ENCODE measurements around the gene SHFL.

The SHFL gene

DNA sequence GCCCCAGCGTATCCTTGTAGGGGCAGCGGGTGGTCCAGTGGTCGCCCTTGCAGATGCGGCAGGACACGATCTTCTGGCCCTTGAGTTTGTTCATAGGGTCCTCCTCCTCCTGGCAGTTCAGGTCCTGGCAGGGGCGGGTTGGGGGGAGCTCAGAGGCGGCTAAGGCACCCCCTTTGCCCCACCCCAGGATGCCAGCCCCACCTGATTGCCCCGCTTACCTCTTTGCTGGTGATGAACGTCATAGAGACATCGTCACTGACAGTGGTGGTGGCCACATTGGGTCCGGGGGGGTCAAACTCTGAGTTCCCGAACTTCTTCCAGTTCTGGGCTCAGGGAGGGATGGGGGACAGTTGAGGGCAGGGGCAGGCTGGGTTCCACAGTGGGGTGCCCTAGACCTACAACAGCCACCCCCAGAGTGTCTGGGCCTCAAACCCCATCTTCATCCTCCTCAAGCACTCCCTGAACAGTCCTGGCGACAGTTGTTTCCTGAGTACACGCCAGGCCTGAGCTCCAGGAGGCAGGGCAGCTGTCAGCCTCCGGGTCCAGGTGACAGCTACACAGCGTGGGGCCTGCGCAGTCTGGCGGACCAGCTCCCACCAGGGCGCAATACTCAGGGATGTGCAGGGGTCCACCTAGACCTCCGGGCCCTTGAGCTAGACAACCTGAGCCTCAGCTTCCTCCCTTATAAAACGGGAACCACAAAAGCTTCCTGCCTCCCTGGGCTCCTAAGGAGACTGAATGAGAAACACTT is 30.9 kb downstream of the SHFL start:
- H3K4me1 ChIP-seq, result peaks cover 0 to 45% (median 39%) of the 10 kb centered on the region in 4 donors
- H3K27ac ChIP-seq, result no peak overlapping the region
- TF ChIP-seq, protein P1, sequence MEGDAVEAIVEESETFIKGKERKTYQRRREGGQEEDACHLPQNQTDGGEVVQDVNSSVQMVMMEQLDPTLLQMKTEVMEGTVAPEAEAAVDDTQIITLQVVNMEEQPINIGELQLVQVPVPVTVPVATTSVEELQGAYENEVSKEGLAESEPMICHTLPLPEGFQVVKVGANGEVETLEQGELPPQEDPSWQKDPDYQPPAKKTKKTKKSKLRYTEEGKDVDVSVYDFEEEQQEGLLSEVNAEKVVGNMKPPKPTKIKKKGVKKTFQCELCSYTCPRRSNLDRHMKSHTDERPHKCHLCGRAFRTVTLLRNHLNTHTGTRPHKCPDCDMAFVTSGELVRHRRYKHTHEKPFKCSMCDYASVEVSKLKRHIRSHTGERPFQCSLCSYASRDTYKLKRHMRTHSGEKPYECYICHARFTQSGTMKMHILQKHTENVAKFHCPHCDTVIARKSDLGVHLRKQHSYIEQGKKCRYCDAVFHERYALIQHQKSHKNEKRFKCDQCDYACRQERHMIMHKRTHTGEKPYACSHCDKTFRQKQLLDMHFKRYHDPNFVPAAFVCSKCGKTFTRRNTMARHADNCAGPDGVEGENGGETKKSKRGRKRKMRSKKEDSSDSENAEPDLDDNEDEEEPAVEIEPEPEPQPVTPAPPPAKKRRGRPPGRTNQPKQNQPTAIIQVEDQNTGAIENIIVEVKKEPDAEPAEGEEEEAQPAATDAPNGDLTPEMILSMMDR (IDR thresholded peaks at IDR 0.05), result no peak
- H3K9me3 ChIP-seq, result no peaks in the 10 kb centered on the region
- H3K27me3 ChIP-seq, result no peaks in the 10 kb centered on the region
- intact Hi-C loops (cut with DNase I; ENCODE audit: low total_unique reads), result no loop called here
- no peak for DNase-seq
- H3K36me3 ChIP-seq, result peaks cover 40 to 49% (median 46%) of the 10 kb centered on the region in 3 donors
- no peak overlapping the region for H3K4me3 ChIP-seq

GRCh38 chr19:10118960-10119359 is 32.8 kb downstream of the SHFL start:
- DNase-seq, result no peak
- TF ChIP-seq, protein P1 (IDR thresholded peaks at IDR 0.05), result no peak
- Histone ChIP-seq H3K36me3 (peaks cover 40 to 46% (median 45%) of the 10 kb centered on the region in 3 donors), H3K27ac (peak overlapping the region; percentile 79 to 85), H3K4me1 (peaks cover 0 to 43% (median 34%) of the 10 kb centered on the region in 4 donors), H3K27me3 (no peaks in the 10 kb centered on the region), H3K4me3 (peak overlapping the region; percentile 76 to 97), H3K9me3 (no peaks in the 10 kb centered on the region)
- intact Hi-C loops (cut with DNase I; ENCODE audit: low total_unique reads), result no loop called here

DNA sequence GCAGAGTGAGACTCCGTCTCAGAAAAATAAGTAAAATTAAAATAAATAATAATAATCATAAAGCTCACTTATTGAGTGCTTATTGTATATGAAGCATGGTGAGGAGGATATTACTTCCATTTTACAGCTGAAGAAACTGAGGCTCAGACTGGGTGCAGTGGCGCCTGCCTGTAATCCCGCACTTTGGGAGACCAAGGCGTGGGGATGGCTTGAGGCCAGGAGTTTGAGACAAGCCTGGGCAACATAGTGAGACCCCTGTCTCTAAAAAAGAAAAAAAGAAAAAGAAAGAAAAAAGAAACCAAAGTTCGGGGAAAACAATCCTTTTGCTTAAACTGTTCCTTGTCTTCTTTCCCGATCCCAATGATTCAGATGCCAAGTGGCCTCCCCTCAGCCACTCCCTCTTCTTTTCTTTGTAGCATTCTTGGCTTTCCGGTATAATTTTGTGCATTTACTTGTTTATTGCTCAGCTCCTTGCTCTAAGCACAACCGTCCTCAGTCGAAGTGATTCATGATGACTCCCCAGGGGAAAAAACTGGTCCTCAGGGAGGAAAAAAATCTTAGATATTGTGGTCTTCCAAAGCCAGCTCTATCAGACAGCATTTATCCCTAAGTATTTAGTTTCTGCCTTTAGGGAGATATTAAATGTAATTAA is 34.5 kb downstream of the SHFL start:
- H3K27me3 ChIP-seq, result no peaks in the 10 kb centered on the region
- H3K4me3 ChIP-seq, result peak overlapping the region; percentile 38 to 76
- peaks cover 29 to 30% (median 29%) of the 10 kb centered on the region in 3 donors for H3K36me3 ChIP-seq
- no peaks in the 10 kb centered on the region for H3K9me3 ChIP-seq
- intact Hi-C loops (cut with DNase I; ENCODE audit: low total_unique reads), result no loop called here
- H3K27ac ChIP-seq, result peak overlapping the region; percentile 79 to 85
- DNase-seq, result peak in 1 of 2 donors; percentile 41
- peaks cover 0 to 43% (median 32%) of the 10 kb centered on the region in 4 donors for H3K4me1 ChIP-seq
- TF ChIP-seq, protein P1 (IDR thresholded peaks at IDR 0.05), result no peak

DNA sequence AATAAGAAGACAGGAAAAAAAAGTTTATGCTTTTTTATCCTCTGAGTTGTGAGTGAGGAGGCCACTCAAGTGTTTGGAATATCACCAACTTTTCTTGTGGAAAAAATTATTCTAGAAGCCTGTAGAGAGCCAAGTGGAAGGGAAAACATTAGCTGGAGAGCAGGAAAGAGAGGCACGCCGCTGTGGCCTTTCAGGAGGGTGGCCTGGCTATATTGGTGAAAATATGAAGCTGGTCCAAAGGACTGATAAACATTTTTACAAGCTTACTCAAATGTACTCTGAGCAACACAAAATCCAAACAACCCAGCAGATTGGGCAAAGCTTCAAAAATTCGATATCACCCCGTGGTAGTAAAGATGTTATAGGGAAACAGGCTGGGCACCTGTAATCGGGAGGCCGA is 35.9 kb downstream of the SHFL start:
- intact Hi-C loops (cut with DNase I; ENCODE audit: low total_unique reads), result no loop called here
- Histone ChIP-seq H3K36me3 (peaks cover 15 to 16% (median 16%) of the 10 kb centered on the region in 3 donors), H3K4me3 (no peak overlapping the region), H3K9me3 (no peaks in the 10 kb centered on the region), H3K27me3 (no peaks in the 10 kb centered on the region), H3K27ac (peak overlapping the region; percentile 79 to 85), H3K4me1 (peaks cover 0 to 43% (median 30%) of the 10 kb centered on the region in 4 donors)
- peak; percentile 60 to 80 for DNase-seq
- TF ChIP-seq, protein P1 (IDR thresholded peaks at IDR 0.05), result no peak

DNA sequence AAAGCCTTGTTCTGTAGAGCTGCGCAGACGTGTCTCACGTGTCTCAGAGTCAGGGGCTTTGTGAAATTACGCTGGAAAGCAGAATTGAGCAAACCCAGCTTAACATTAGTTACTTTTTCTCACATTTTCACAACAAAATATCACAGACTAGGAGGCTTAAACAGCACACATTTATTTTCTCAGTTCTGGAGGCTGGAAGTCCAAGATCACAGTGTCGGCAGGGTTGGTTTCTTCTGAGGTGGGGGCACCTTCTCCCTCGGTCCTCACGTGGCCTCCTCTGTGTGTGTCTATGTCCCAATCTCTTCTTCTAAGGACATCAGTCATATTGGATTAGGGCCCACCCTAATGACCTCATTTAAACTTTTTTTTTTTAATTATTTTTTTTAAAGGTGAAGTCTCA is 38.3 kb downstream of the SHFL start:
- H3K4me1 ChIP-seq, result peaks cover 0 to 29% (median 17%) of the 10 kb centered on the region in 4 donors
- H3K27me3 ChIP-seq, result no peaks in the 10 kb centered on the region
- peaks cover 0 to 10% (median 0%) of the 10 kb centered on the region in 3 donors for H3K36me3 ChIP-seq
- TF ChIP-seq, protein P1 (IDR thresholded peaks at IDR 0.05), result no peak
- no peak for DNase-seq
- no peak overlapping the region for H3K4me3 ChIP-seq
- intact Hi-C loops (cut with DNase I; ENCODE audit: low total_unique reads), result no loop called here
- H3K27ac ChIP-seq, result no peak overlapping the region
- H3K9me3 ChIP-seq, result no peaks in the 10 kb centered on the region
